PFSK-1 (cell line): ENCODE data around the gene PREP.

Experiments
- FOXP2 ChIP-seq: optimal IDR thresholded peaks from 2 replicates; pipeline ENCODE3; 2011; ENCODE audit warnings: borderline replicate concordance, control low read depth, inconsistent platforms; ENCODE audit not compliant: insufficient read depth; ENCODE audit errors: extremely low read length, extremely low read depth
- POLR2AphosphoS5 ChIP-seq: IDR thresholded peaks from 2 replicates; pipeline ENCODE4 v1.6.1; 2012; ENCODE audit warnings: low read depth, mild to moderate bottlenecking, control low read depth, low read length, moderate library complexity
- REST ChIP-seq, 2 experiments: IDR thresholded peaks; 2 replicates each; pipeline versions ENCODE4 v1.6.1 to v1.8.0; 2011 to 2012; ENCODE audit warnings: low read depth in 2 of 2, low read length in 2 of 2, control low read depth in 1 of 2, inconsistent platforms in 1 of 2, mild to moderate bottlenecking in 1 of 2, moderate library complexity in 1 of 2; ENCODE audit not compliant: insufficient read depth in 1 of 2
- SIN3A ChIP-seq: IDR thresholded peaks from 2 replicates; pipeline ENCODE4 v1.6.1; 2012; ENCODE audit warnings: mild to moderate bottlenecking, low read length, moderate library complexity, borderline replicate concordance; ENCODE audit not compliant: insufficient read depth
- TAF1 ChIP-seq: IDR thresholded peaks from 2 replicates; pipeline ENCODE4 v1.6.1; 2012; ENCODE audit warnings: low read length, control low read depth, borderline replicate concordance; ENCODE audit not compliant: insufficient read depth

PREP gene

GRCh38 chr6:105243487-105243886, 159.4 kb downstream of the PREP start:
- no peak for TF ChIP-seq SIN3A
- TF ChIP-seq FOXP2, result no peak
- no peak for TF ChIP-seq REST (IDR thresholded peaks at IDR 0.05; ENCODE audit: insufficient read depth in 1 of 2, low read depth in 2 of 2, low read length in 2 of 2)
- TF ChIP-seq POLR2AphosphoS5, result no peak
- TF ChIP-seq TAF1, result no peak

DNA sequence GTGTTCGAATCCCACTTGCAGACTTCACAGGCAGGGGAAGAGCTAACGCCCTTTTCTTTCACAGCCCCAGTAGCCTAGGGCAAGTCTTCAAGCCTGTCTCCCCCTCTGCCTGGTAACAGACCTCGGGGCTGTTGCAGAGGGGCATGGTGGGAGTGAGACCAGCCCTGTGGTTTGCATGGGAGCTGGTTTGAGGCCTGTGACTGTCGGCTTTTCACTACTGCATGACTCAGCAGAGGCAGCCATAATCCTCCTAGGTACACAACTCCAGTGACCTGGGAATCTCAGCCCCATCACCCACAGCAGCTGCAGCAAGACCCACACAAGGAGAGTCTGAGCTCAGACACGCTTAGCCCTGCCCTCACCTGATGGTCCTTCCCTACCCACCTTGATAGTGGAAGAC, 167.7 kb downstream of the PREP start:
- TF ChIP-seq REST (IDR thresholded peaks at IDR 0.05; ENCODE audit: insufficient read depth in 1 of 2, low read depth in 2 of 2, low read length in 2 of 2) (no peak), SIN3A (no peak)
